B cell (primary cell): Measurements from ENCODE around the gene GOLGA1.
"Not testable (repeated sequence)": the region's sequence is repeated elsewhere in the genome, so short reads cannot be mapped to it uniquely, and the experiment has no call there.

Experiments
- EZH2 ChIP-seq: IDR thresholded peaks from 2 replicates; pipeline ENCODE4 v1.6.1; 2012; ENCODE audit warnings: borderline replicate concordance, low read depth, mild to moderate bottlenecking, moderate library complexity, low read length; ENCODE audit not compliant: insufficient read depth, poor library complexity, severe bottlenecking
- TF ChIP-seq, protein P1 (sequence below): fragments of 200-600 bp; IDR thresholded peaks from one replicate; pipeline ENCODE4 v1.8.0; 2022; ENCODE audit warnings: antibody characterized with exemption, mild to moderate bottlenecking

DNA sequence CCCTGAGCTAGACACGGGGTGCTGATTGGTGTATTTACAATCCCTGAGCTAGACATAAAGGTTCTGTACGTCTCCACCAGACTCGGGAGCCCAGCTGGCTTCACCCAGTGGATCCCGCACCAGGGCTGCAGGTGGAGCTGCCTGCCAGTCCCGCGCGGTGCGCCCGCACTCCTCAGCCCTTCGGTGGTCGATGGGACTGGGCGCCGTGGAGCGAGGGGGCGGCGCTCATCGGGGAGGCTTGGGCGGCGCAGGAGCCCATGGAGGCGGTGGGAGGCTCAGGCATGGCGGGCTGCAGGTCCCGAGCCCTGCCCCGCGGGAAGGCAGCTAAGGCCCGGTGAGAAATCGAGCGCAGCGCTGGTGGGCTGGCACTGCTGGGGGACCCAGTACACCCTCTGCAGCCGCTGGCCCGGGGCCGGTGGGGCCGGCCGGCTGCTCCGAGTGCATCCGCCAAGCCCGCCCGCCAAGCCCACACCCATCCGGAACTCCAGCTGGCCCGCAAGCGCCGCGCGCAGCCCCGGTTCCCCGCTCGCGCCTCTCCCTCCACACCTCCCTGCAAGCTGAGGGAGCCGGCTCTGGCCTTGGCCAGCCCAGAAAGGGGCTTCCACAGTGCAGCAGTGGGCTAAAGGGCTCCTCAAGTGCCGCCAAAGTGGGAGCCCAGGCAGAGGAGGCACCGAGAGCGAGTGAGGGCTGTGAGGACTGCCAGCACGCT is 102.2 kb downstream of the GOLGA1 start:
- TF ChIP-seq, protein P1, sequence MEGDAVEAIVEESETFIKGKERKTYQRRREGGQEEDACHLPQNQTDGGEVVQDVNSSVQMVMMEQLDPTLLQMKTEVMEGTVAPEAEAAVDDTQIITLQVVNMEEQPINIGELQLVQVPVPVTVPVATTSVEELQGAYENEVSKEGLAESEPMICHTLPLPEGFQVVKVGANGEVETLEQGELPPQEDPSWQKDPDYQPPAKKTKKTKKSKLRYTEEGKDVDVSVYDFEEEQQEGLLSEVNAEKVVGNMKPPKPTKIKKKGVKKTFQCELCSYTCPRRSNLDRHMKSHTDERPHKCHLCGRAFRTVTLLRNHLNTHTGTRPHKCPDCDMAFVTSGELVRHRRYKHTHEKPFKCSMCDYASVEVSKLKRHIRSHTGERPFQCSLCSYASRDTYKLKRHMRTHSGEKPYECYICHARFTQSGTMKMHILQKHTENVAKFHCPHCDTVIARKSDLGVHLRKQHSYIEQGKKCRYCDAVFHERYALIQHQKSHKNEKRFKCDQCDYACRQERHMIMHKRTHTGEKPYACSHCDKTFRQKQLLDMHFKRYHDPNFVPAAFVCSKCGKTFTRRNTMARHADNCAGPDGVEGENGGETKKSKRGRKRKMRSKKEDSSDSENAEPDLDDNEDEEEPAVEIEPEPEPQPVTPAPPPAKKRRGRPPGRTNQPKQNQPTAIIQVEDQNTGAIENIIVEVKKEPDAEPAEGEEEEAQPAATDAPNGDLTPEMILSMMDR, result not testable (repeated sequence)
- TF ChIP-seq EZH2, result not testable (repeated sequence)
